Right ventricle myocardium inferior (tissue), 1 donor: ENCODE results near the gene RUSF1. TPM values are rescaled to one million over a fixed set of nuclear protein-coding genes. Genes with fewer than 3 reads are reported as not detected.
"Not testable (repeated sequence)": the region's sequence is repeated elsewhere in the genome, so short reads cannot be mapped to it uniquely, and the experiment has no call there.

ENCODE experiments used
- ATAC-seq: fragments of 200-7000 bp; cut with Tn5 transposase; one replicate; pipeline ENCODE4 v1.9.1; 2020; ENCODE audit warnings: mild to moderate bottlenecking, moderate library complexity
- DNase-seq: peaks from one replicate; pipeline ENCODE4 v3.0.0; 2021; ENCODE audit errors: missing footprints
- intact Hi-C: fragments of 100-400 bp; cut with DNase I; formaldehyde crosslinking; loops from one replicate; pipeline ENCODE4 v1.11.0; 2022
- long read RNA-seq: library from polyadenylated mRNA; unstranded; transcript quantifications from one replicate; pipeline ENCODE4 v2.0.0, GENCODE V29; 2021
- total RNA-seq: library from RNA; stranded (reverse); fragmentation: NEBNext Ultra II Directional; extraction: Animal tissue kit (Norgen Biotek cat#: 25700); gene quantifications from one replicate; pipeline ENCODE4 v1.2.1, GENCODE V29; 2021
- donor health status: DM: no; HTN: yes; CAD: no; lungs with severe emphysema.

The RUSF1 gene
- total RNA-seq, result 19.9 TPM
- long read RNA-seq, transcript C16orf58-201 (13 exons, 2,793 nt), result major isoform, 9 of 16 reads
- long read RNA-seq, partial matches to known transcripts, result 0 of 16 reads
- long read RNA-seq, other reads (novel, unspliced or antisense), result 7 of 16 reads

- DNase-seq (peak; percentile 97), ATAC-seq (peak; percentile 96)
- intact Hi-C loops, result loop anchor here (5.0 kb wide), 1 partner anchor 46 kb away; no protein-coding TSS in a partner anchor
These were observed at the start of gene RUSF1 for GRCh38 chr16:31507929-31508705. TSS of gene RUSF1 (minus strand) at chr16:31508391. CDS start at chr16:31508373, 18 bp downstream.

- ATAC-seq (no peak), DNase-seq (no peak)
- intact Hi-C loops, result loop anchor here (10.0 kb wide), 1 partner anchor 182 kb away; no protein-coding TSS in a partner anchor
These were observed 34.6 kb upstream of the RUSF1 start for GRCh38 chr16:31542763-31543162.

- ATAC-seq, DNase-seq: not testable (repeated sequence)
- intact Hi-C loops, result loop anchor here (10.0 kb wide), 1 partner anchor 185 kb away; no protein-coding TSS in a partner anchor
These were observed 31.6 kb upstream of the RUSF1 start for GRCh38 chr16:31539762-31540161.

GRCh38 chr16:31538243-31538598 is 30.0 kb upstream of the RUSF1 start:
- DNase-seq, ATAC-seq, intact Hi-C loops: not testable (repeated sequence)

GRCh38 chr16:31537362-31538242 is 29.4 kb upstream of the RUSF1 start:
- intact Hi-C loops, result no loop called here
- ATAC-seq, result peak; percentile 39

GRCh38 chr16:31536804-31537361 is 28.7 kb upstream of the RUSF1 start:
- intact Hi-C loops, result no loop called here
- ATAC-seq, result no peak

More at GRCh38 chr16:31537362-31538242, 29.4 kb upstream of the RUSF1 start:
- peak; percentile 67 for DNase-seq

GRCh38 chr16:31535737-31536136 is 27.5 kb upstream of the RUSF1 start:
- intact Hi-C loops, result no loop called here
- DNase-seq, result no peak
- ATAC-seq, result no peak

More at GRCh38 chr16:31536804-31537361, 28.7 kb upstream of the RUSF1 start:
- DNase-seq, result no peak

GRCh38 chr16:31532896-31533295 is 24.7 kb upstream of the RUSF1 start:
- ATAC-seq, result no peak
- DNase-seq, result no peak
- intact Hi-C loops, result no loop called here

- intact Hi-C loops, result no loop called here
- no peak for DNase-seq
- ATAC-seq, result no peak
These were observed 23.9 kb upstream of the RUSF1 start for GRCh38 chr16:31532120-31532519.

GRCh38 chr16:31531096-31531495 is 22.9 kb upstream of the RUSF1 start:
- DNase-seq, result no peak
- ATAC-seq, result no peak
- intact Hi-C loops, result no loop called here

GRCh38 chr16:31530405-31530804 is 22.2 kb upstream of the RUSF1 start:
- ATAC-seq, result no peak
- intact Hi-C loops, result no loop called here
- DNase-seq, result no peak

GRCh38 chr16:31529937-31530312 is 21.7 kb upstream of the RUSF1 start:
- ATAC-seq (no peak), DNase-seq (no peak)
- intact Hi-C loops, result no loop called here

GRCh38 chr16:31529108-31529936 is 21.1 kb upstream of the RUSF1 start:
- intact Hi-C loops, result no loop called here
- no peak for ATAC-seq
- DNase-seq, result no peak

GRCh38 chr16:31528523-31529107 is 20.4 kb upstream of the RUSF1 start:
- DNase-seq (no peak), ATAC-seq (no peak)
- intact Hi-C loops, result no loop called here

GRCh38 chr16:31527734-31528274 is 19.6 kb upstream of the RUSF1 start, which contains the start of gene AHSP:
TSS of gene AHSP (plus strand) at chr16:31527900. CDS start at chr16:31528140, 240 bp downstream.
- ATAC-seq (no peak), DNase-seq (no peak)
- intact Hi-C loops, result no loop called here

- DNase-seq, result no peak
- ATAC-seq, result no peak
- intact Hi-C loops, result no loop called here
These were observed 16.9 kb upstream of the RUSF1 start for GRCh38 chr16:31525113-31525512.

GRCh38 chr16:31523768-31524167 is 15.6 kb upstream of the RUSF1 start:
- not testable (repeated sequence) for DNase-seq, ATAC-seq

More at GRCh38 chr16:31523768-31524167, 15.6 kb upstream of the RUSF1 start:
- intact Hi-C loops, result not testable (repeated sequence)
